Dermis microvascular lymphatic vessel endothelial cell (primary cell): Measurements from ENCODE around the gene CEP68. TPM values are rescaled to one million over a fixed set of nuclear protein-coding genes. Genes with fewer than 3 reads are reported as not detected.
A peak's percentile ranks its signal among the peaks of the same experiment; 100 is the strongest.

ENCODE experiments used
- DNase-seq, 2 donors: peaks; one replicate each; pipeline versions ENCODE4 v3.0.0 to v3.0.0-alpha.2; 2010; ENCODE audit warnings: low read depth in 2 of 2
- total RNA-seq: library from RNA; depleted of rRNA; stranded (reverse); fragments of >200 nt; gene quantifications from 2 replicates; pipeline ENCODE4 v1.2.1, GENCODE V29; 2014

Gene CEP68
- total RNA-seq, 1 donor from 2014 or later = 37.2 TPM

- DNase-seq = peak; percentile 74 to 94
Observed at GRCh38 chr2:65057391-65058052, 1.3 kb downstream of the CEP68 start.

- peak; percentile 63 to 92 for DNase-seq
Observed at GRCh38 chr2:65059071-65059470, 2.9 kb downstream of the CEP68 start.

GRCh38 chr2:65061146-65061909 lies 5.1 kb downstream of the CEP68 start:
- DNase-seq = no peak

GRCh38 chr2:65061910-65062339 lies 5.7 kb downstream of the CEP68 start:
- DNase-seq = no peak

GRCh38 chr2:65062843-65063825 lies 6.9 kb downstream of the CEP68 start:
- DNase-seq = no peak

- peak; percentile 67 to 97 for DNase-seq
Observed at GRCh38 chr2:65064728-65065552, 8.7 kb downstream of the CEP68 start.

GRCh38 chr2:65067806-65068553 lies 11.8 kb downstream of the CEP68 start:
- no peak for DNase-seq

- no peak for DNase-seq
Observed at GRCh38 chr2:65069439-65069824, 13.2 kb downstream of the CEP68 start.

- DNase-seq = peak; percentile 80 to 92
Observed at GRCh38 chr2:65070172-65070830, 14.1 kb downstream of the CEP68 start.

- DNase-seq = no peak
Observed at GRCh38 chr2:65070856-65071255, 14.6 kb downstream of the CEP68 start.

- DNase-seq = no peak
Observed at GRCh38 chr2:65071499-65072180, 15.4 kb downstream of the CEP68 start.

- DNase-seq = no peak
Observed at GRCh38 chr2:65072181-65072970, 16.2 kb downstream of the CEP68 start.

- no peak for DNase-seq
Observed at GRCh38 chr2:65073879-65074565, 17.8 kb downstream of the CEP68 start.

- no peak for DNase-seq
Observed at GRCh38 chr2:65075176-65075575, 19.0 kb downstream of the CEP68 start.

- no peak for DNase-seq
Observed at GRCh38 chr2:65075605-65076344, 19.6 kb downstream of the CEP68 start.

- DNase-seq = no peak
Observed at GRCh38 chr2:65076345-65076710, 20.1 kb downstream of the CEP68 start.

GRCh38 chr2:65077898-65078297 lies 21.7 kb downstream of the CEP68 start:
- DNase-seq = no peak
